DOHH2 (cell line): ENCODE data around the gene NKPD1.

Experiments used
- CTCF ChIP-seq: fragments of 200-600 bp; sonication (generic); IDR thresholded peaks from one replicate; pipeline ENCODE4 v1.5.1; 2014; ENCODE audit warnings: antibody characterized with exemption, mild to moderate bottlenecking, low read depth, low read length; ENCODE audit not compliant: poor library complexity, severe bottlenecking
- EZH2phosphoT487 ChIP-seq: fragments of 200-600 bp; sonication (generic); IDR thresholded peaks from 2 replicates; pipeline ENCODE4 v1.6.1; 2017; ENCODE audit warnings: borderline replicate concordance, mild to moderate bottlenecking, antibody characterized with exemption, low read length, moderate library complexity, mixed read lengths

DNA sequence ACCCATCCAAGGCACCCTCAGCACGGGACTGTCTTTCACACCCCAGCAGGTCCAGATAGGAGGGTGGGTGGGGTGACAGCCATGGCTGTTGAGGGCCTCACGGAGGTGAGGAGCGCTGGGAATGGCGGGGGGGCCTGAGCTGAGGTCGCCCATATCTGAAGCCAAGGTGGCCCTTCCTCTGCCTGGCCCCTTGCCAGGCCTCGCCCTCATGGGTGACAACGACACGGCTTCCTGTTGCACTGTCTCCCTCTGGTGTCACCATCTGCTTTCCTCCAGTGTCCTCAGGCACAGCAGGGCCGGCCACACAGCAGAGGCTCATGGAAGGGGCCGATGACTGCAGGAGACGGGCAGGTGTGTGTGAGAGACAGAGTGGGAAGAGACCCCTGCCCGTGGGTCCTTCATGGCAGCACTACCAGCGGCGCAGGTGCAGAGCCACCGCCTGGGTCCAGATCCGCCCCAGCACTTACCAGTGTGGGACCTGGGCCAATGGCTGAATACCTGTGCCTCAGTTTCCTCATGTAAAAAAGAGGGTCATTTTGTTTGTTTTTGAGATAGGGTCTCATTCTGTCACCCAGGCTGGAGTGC is 8.1 kb upstream of the NKPD1 start:
- TF ChIP-seq CTCF (no peak), EZH2phosphoT487 (no peak)
